WTC11 (cell line): ENCODE measurements around the gene FAM24A. TPM values are rescaled to one million over a fixed set of nuclear protein-coding genes. Genes with fewer than 3 reads are reported as not detected.

Experiments
- ATAC-seq: fragments of 200-7000 bp; cut with Tn5 transposase; 2 replicates; pipeline ENCODE4 v1.10.0; 2021; ENCODE audit warnings: mild to moderate bottlenecking, moderate library complexity
- CTCF ChIA-PET: fragments of 300-600 bp; sonication (Branson Sonifier 250); formaldehyde crosslinking; loops from one replicate; lab custom pipeline; 2021; ENCODE audit warnings: antibody characterized with exemption; lab: Charles Lee
- POLR2A ChIA-PET: fragments of 350-600 bp; sonication (Branson Sonifier 250); formaldehyde crosslinking; loops from one replicate; lab custom pipeline; 2021; ENCODE audit warnings: antibody characterized with exemption; lab: Charles Lee
- DNase-seq: peaks from one replicate; pipeline ENCODE4 v3.0.0; 2021; ENCODE audit warnings: low spot score
- H3K27ac Mint-ChIP-seq: 2 replicates; pipeline ENCODE4 v1.8.0; 2021; ENCODE audit warnings: mixed read lengths
- H3K27me3 Mint-ChIP-seq: 2 replicates; pipeline ENCODE4 v1.8.0; 2021; ENCODE audit warnings: low read depth, mild to moderate bottlenecking, moderate library complexity, mixed read lengths
- H3K36me3 Mint-ChIP-seq: 2 replicates; pipeline ENCODE4 v1.8.0; 2021; ENCODE audit warnings: mixed read lengths
- H3K4me1 Mint-ChIP-seq: 2 replicates; pipeline ENCODE4 v1.8.0; 2022; ENCODE audit warnings: mixed read lengths
- H3K4me3 Mint-ChIP-seq: 2 replicates; pipeline ENCODE4 v1.8.0; 2021; ENCODE audit warnings: mild to moderate bottlenecking, moderate library complexity, mixed read lengths
- H3K9me3 Mint-ChIP-seq: 2 replicates; pipeline ENCODE4 v1.8.0; 2021; ENCODE audit warnings: mixed read lengths
- ELF4 ChIP-seq: sonication (generic); formaldehyde crosslinking; IDR thresholded peaks from 2 replicates; pipeline ENCODE4 v1.8.1; 2022; ENCODE audit warnings: low read depth, mild to moderate bottlenecking, moderate library complexity, missing genetic modification reagents
- EMX1 ChIP-seq: fragments of 250-450 bp; sonication (Bioruptor Pico); IDR thresholded peaks from 2 replicates; pipeline ENCODE4 v1.8.0; 2021; ENCODE audit warnings: mild to moderate bottlenecking
- ETV6 ChIP-seq: sonication (generic); formaldehyde crosslinking; IDR thresholded peaks from 2 replicates; pipeline ENCODE4 v1.8.1; 2022; ENCODE audit warnings: mild to moderate bottlenecking, missing genetic modification reagents
- FOXJ3 ChIP-seq: sonication (generic); formaldehyde crosslinking; IDR thresholded peaks from 2 replicates; pipeline ENCODE4 v1.9.0; 2021; ENCODE audit warnings: missing genetic modification reagents, mild to moderate bottlenecking, borderline replicate concordance
- FOXP1 ChIP-seq: sonication (generic); formaldehyde crosslinking; IDR thresholded peaks from 2 replicates; pipeline ENCODE4 v1.8.0; 2022; ENCODE audit warnings: missing genetic modification reagents, mild to moderate bottlenecking, moderate library complexity, borderline replicate concordance
- IRF2 ChIP-seq: sonication (generic); formaldehyde crosslinking; IDR thresholded peaks from 2 replicates; pipeline ENCODE4 v1.8.0; 2022; ENCODE audit warnings: low read depth, missing genetic modification reagents, borderline replicate concordance
- JUN ChIP-seq: sonication (generic); formaldehyde crosslinking; IDR thresholded peaks from 2 replicates; pipeline ENCODE4 v1.8.0; 2023; ENCODE audit warnings: mild to moderate bottlenecking, missing genetic modification reagents
- MXD4 ChIP-seq: fragments of 250-450 bp; sonication (Bioruptor Pico); IDR thresholded peaks from 2 replicates; pipeline ENCODE4 v1.8.0; 2021; ENCODE audit warnings: mild to moderate bottlenecking, moderate library complexity, borderline replicate concordance
- NR1H2 ChIP-seq: sonication (generic); formaldehyde crosslinking; IDR thresholded peaks from 2 replicates; pipeline ENCODE4 v1.9.0; 2021; ENCODE audit warnings: mild to moderate bottlenecking, moderate library complexity, missing genetic modification reagents
- PRRX2 ChIP-seq: fragments of 250-450 bp; sonication (Bioruptor Pico); IDR thresholded peaks from 2 replicates; pipeline ENCODE4 v1.8.0; 2021; ENCODE audit warnings: mild to moderate bottlenecking
- ZNF219 ChIP-seq: sonication (generic); formaldehyde crosslinking; IDR thresholded peaks from 2 replicates; pipeline ENCODE4 v1.8.0; 2023; ENCODE audit warnings: missing genetic modification reagents, mild to moderate bottlenecking, borderline replicate concordance
- ZNF232 ChIP-seq: sonication (generic); formaldehyde crosslinking; IDR thresholded peaks from 2 replicates; pipeline ENCODE4 v1.8.0; 2022; ENCODE audit warnings: mild to moderate bottlenecking, missing genetic modification reagents
- ZNF396 ChIP-seq: fragments of 250-450 bp; sonication (Bioruptor Pico); IDR thresholded peaks from 2 replicates; pipeline ENCODE4 v1.8.0; 2021; ENCODE audit warnings: mild to moderate bottlenecking, moderate library complexity, borderline replicate concordance
- total RNA-seq: library from RNA; stranded (reverse); gene quantifications from 3 replicates; pipeline ENCODE4 v1.2.3, GENCODE V29; 2021
- TF ChIP-seq, protein P1 (sequence below): sonication (generic); formaldehyde crosslinking; IDR thresholded peaks from 2 replicates; pipeline ENCODE4 v1.8.0; 2022; ENCODE audit warnings: mild to moderate bottlenecking, missing genetic modification reagents
- TF ChIP-seq, protein P2 (sequence below): sonication (generic); formaldehyde crosslinking; IDR thresholded peaks from 2 replicates; pipeline ENCODE4 v1.8.0; 2023; ENCODE audit warnings: missing genetic modification reagents
- TF ChIP-seq, protein P3 (sequence below): fragments of 250-450 bp; sonication (Bioruptor Pico); IDR thresholded peaks from 2 replicates; pipeline ENCODE4 v2.1.2; 2022; ENCODE audit warnings: mild to moderate bottlenecking, moderate library complexity
- TF ChIP-seq, protein P4 (sequence below): fragments of 250-450 bp; sonication (Bioruptor Pico); IDR thresholded peaks from 2 replicates; pipeline ENCODE4 v1.9.0; 2021; ENCODE audit warnings: mild to moderate bottlenecking, borderline replicate concordance
- TF ChIP-seq, protein P5 (sequence below): sonication (generic); formaldehyde crosslinking; IDR thresholded peaks from 2 replicates; pipeline ENCODE4 v1.8.1; 2023; ENCODE audit warnings: mild to moderate bottlenecking, missing genetic modification reagents, moderate library complexity
- TF ChIP-seq, protein P6 (sequence below): sonication (generic); formaldehyde crosslinking; conservative IDR thresholded peaks from 2 replicates; pipeline ENCODE4 v1.8.1; 2022; ENCODE audit warnings: mild to moderate bottlenecking, missing genetic modification reagents
- TF ChIP-seq, protein P7 (sequence below): sonication (generic); formaldehyde crosslinking; IDR thresholded peaks from 2 replicates; pipeline ENCODE4 v1.8.1; 2023; ENCODE audit warnings: mild to moderate bottlenecking, missing genetic modification reagents, borderline replicate concordance
- TF ChIP-seq, protein P8 (sequence below): fragments of 250-450 bp; sonication (Bioruptor Pico); conservative IDR thresholded peaks from 2 replicates; pipeline ENCODE4 v1.9.0; 2021; ENCODE audit warnings: mild to moderate bottlenecking
- TF ChIP-seq, protein P9 (sequence below): fragments of 250-450 bp; sonication (Bioruptor Pico); IDR thresholded peaks from 2 replicates; pipeline ENCODE4 v1.9.0; 2021; ENCODE audit warnings: moderate library complexity, mild to moderate bottlenecking, inconsistent platforms, borderline replicate concordance

The FAM24A gene
- total RNA-seq, 1 experiment from 2014 or later = not detected

DNA sequence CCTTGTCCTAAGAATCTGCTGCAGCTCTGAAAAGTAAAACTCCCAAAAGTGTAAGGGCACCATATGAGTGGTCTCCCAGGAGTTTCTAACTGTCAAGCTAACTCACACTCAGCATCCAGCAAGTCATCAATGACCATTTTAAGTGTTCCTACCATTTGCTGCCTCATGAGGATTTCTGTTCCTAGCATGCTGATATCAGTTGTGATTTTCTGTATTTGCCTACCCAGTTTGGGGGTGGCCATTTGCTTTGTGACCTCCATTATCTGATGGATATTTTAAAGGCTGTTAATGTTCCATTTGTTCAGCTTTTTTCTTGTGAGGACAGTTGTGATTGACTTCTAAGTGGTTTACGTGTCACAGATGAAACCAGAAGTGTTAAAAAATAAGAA is 33.9 kb upstream of the FAM24A start:
- Mint-ChIP-seq H3K9me3 (peaks cover 6% of the 10 kb centered on the region), H3K27me3 (peaks cover 33% of the 10 kb centered on the region), H3K4me1 (peaks cover 74% of the 10 kb centered on the region), H3K4me3 (peak overlapping the region; percentile 77), H3K27ac (peak overlapping the region; percentile 98), H3K36me3 (peaks cover 22% of the 10 kb centered on the region)
- ChIA-PET POLR2A (no interaction called here), CTCF (no interaction called here)
- no peak for ATAC-seq
- TF ChIP-seq ZNF396 (CRISPR knock-in tag) = no peak
- no peak for TF ChIP-seq FOXJ3
- no peak for TF ChIP-seq ZNF219
- TF ChIP-seq ZNF232 (CRISPR knock-in tag) = no peak
- TF ChIP-seq, protein P1, sequence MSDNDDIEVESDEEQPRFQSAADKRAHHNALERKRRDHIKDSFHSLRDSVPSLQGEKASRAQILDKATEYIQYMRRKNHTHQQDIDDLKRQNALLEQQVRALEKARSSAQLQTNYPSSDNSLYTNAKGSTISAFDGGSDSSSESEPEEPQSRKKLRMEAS (CRISPR knock-in tag) = no peak
- TF ChIP-seq, protein P2, sequence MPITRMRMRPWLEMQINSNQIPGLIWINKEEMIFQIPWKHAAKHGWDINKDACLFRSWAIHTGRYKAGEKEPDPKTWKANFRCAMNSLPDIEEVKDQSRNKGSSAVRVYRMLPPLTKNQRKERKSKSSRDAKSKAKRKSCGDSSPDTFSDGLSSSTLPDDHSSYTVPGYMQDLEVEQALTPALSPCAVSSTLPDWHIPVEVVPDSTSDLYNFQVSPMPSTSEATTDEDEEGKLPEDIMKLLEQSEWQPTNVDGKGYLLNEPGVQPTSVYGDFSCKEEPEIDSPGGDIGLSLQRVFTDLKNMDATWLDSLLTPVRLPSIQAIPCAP (CRISPR knock-in tag) = no peak
- no peak for TF ChIP-seq JUN (CRISPR knock-in tag)
- TF ChIP-seq ETV6 (CRISPR knock-in tag) = no peak
- no peak for TF ChIP-seq NR1H2 (CRISPR knock-in tag)
- TF ChIP-seq, protein P3, sequence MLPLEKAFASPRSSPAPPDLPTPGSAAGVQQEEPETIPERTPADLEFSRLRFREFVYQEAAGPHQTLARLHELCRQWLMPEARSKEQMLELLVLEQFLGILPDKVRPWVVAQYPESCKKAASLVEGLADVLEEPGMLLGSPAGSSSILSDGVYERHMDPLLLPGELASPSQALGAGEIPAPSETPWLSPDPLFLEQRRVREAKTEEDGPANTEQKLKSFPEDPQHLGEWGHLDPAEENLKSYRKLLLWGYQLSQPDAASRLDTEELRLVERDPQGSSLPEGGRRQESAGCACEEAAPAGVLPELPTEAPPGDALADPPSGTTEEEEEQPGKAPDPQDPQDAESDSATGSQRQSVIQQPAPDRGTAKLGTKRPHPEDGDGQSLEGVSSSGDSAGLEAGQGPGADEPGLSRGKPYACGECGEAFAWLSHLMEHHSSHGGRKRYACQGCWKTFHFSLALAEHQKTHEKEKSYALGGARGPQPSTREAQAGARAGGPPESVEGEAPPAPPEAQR (CRISPR knock-in tag) = no peak
- TF ChIP-seq, protein P4, sequence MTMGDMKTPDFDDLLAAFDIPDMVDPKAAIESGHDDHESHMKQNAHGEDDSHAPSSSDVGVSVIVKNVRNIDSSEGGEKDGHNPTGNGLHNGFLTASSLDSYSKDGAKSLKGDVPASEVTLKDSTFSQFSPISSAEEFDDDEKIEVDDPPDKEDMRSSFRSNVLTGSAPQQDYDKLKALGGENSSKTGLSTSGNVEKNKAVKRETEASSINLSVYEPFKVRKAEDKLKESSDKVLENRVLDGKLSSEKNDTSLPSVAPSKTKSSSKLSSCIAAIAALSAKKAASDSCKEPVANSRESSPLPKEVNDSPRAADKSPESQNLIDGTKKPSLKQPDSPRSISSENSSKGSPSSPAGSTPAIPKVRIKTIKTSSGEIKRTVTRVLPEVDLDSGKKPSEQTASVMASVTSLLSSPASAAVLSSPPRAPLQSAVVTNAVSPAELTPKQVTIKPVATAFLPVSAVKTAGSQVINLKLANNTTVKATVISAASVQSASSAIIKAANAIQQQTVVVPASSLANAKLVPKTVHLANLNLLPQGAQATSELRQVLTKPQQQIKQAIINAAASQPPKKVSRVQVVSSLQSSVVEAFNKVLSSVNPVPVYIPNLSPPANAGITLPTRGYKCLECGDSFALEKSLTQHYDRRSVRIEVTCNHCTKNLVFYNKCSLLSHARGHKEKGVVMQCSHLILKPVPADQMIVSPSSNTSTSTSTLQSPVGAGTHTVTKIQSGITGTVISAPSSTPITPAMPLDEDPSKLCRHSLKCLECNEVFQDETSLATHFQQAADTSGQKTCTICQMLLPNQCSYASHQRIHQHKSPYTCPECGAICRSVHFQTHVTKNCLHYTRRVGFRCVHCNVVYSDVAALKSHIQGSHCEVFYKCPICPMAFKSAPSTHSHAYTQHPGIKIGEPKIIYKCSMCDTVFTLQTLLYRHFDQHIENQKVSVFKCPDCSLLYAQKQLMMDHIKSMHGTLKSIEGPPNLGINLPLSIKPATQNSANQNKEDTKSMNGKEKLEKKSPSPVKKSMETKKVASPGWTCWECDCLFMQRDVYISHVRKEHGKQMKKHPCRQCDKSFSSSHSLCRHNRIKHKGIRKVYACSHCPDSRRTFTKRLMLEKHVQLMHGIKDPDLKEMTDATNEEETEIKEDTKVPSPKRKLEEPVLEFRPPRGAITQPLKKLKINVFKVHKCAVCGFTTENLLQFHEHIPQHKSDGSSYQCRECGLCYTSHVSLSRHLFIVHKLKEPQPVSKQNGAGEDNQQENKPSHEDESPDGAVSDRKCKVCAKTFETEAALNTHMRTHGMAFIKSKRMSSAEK (CRISPR knock-in tag) = no peak
- TF ChIP-seq FOXP1 = no peak
- TF ChIP-seq EMX1 = no peak
- no peak for TF ChIP-seq IRF2
- TF ChIP-seq, protein P5, sequence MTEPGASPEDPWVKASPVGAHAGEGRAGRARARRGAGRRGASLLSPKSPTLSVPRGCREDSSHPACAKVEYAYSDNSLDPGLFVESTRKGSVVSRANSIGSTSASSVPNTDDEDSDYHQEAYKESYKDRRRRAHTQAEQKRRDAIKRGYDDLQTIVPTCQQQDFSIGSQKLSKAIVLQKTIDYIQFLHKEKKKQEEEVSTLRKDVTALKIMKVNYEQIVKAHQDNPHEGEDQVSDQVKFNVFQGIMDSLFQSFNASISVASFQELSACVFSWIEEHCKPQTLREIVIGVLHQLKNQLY (CRISPR knock-in tag) = no peak
- TF ChIP-seq PRRX2 (CRISPR knock-in tag) = no peak
- no peak for TF ChIP-seq ELF4 (CRISPR knock-in tag)
- TF ChIP-seq, protein P6, sequence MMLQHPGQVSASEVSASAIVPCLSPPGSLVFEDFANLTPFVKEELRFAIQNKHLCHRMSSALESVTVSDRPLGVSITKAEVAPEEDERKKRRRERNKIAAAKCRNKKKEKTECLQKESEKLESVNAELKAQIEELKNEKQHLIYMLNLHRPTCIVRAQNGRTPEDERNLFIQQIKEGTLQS (CRISPR knock-in tag) = no peak
- no peak for DNase-seq

DNA sequence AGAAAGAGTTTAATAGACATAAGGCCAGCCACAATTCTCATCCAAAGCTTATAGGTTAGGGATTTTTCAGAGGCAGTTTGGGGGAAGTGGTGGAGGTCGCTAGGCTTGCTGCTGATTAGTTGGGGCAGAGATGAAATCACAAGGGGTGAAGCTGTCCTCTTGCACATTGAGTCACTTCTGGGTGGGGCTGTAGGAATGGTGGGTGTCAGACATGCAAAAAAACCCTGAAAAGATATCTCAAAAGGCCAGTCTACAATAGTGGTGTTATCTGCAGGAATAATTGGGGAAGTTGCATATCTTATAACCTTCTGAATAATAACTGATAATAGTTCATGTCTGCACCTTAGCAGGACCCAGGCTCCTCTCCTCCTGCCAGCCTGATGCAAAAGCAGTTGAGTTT is 33.1 kb upstream of the FAM24A start:
- CTCF ChIA-PET = no interaction called here

More for the DNA sequence above, 33.1 kb upstream of the FAM24A start:
- peaks cover 15% of the 10 kb centered on the region for H3K36me3 Mint-ChIP-seq
- DNase-seq = no peak
- TF ChIP-seq, protein P7, sequence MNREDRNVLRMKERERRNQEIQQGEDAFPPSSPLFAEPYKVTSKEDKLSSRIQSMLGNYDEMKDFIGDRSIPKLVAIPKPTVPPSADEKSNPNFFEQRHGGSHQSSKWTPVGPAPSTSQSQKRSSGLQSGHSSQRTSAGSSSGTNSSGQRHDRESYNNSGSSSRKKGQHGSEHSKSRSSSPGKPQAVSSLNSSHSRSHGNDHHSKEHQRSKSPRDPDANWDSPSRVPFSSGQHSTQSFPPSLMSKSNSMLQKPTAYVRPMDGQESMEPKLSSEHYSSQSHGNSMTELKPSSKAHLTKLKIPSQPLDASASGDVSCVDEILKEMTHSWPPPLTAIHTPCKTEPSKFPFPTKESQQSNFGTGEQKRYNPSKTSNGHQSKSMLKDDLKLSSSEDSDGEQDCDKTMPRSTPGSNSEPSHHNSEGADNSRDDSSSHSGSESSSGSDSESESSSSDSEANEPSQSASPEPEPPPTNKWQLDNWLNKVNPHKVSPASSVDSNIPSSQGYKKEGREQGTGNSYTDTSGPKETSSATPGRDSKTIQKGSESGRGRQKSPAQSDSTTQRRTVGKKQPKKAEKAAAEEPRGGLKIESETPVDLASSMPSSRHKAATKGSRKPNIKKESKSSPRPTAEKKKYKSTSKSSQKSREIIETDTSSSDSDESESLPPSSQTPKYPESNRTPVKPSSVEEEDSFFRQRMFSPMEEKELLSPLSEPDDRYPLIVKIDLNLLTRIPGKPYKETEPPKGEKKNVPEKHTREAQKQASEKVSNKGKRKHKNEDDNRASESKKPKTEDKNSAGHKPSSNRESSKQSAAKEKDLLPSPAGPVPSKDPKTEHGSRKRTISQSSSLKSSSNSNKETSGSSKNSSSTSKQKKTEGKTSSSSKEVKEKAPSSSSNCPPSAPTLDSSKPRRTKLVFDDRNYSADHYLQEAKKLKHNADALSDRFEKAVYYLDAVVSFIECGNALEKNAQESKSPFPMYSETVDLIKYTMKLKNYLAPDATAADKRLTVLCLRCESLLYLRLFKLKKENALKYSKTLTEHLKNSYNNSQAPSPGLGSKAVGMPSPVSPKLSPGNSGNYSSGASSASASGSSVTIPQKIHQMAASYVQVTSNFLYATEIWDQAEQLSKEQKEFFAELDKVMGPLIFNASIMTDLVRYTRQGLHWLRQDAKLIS (CRISPR knock-in tag) = no peak
- TF ChIP-seq, protein P8, sequence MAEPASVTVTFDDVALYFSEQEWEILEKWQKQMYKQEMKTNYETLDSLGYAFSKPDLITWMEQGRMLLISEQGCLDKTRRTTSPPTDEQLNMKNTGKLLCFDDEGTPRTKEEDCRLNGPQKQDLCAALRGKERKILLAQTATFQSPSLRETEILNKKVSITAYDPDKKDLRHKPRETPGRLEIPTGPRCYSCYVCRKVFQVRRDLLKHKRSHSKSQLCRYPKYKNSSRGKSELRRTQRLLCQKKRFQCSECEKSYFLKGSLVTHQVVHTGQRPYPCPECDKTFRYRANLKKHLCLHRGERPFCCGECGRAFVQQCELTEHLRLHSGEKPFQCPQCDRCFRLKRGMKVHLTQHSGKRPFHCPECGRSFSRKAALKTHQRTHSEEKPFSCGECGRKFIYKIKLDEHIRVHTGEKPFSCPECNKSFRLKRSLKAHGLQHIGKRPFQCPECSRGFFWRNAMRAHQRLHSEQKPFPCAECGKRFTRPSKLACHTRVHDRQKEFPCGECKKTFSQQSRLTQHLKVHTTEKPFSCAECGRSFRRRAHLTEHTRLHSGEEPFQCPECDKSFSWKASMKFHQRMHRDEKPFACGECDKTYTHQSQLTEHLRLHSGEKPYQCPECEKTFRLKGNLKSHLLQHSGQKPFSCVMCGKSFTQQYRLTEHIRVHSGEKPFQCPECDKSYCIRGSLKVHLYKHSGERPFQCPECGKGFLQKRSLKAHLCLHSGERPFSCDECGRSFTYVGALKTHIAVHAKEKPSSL (CRISPR knock-in tag) = no peak
- TF ChIP-seq, protein P9, sequence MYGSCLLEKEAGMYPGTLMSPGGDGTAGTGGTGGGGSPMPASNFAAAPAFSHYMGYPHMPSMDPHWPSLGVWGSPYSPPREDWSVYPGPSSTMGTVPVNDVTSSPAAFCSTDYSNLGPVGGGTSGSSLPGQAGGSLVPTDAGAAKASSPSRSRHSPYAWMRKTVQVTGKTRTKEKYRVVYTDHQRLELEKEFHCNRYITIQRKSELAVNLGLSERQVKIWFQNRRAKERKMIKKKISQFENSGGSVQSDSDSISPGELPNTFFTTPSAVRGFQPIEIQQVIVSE (CRISPR knock-in tag) = no peak
- no peak for TF ChIP-seq MXD4
- no peak for TF ChIP-seq ZNF232 (CRISPR knock-in tag)
- H3K9me3 Mint-ChIP-seq = 0 out of 2 replicates have a peak, but pooled peaks cover 3% of the 10 kb centered on the region
- POLR2A ChIA-PET = no interaction called here
- peaks cover 74% of the 10 kb centered on the region for H3K4me1 Mint-ChIP-seq
- peak overlapping the region; percentile 77 for H3K4me3 Mint-ChIP-seq
- no peak for ATAC-seq
- H3K27ac Mint-ChIP-seq = peak overlapping the region; percentile 91
- peaks cover 33% of the 10 kb centered on the region for H3K27me3 Mint-ChIP-seq
